Measurements from ENCODE around the gene TPM4.

- TF ChIP-seq POLR2A (IDR thresholded peaks at IDR 0.05; ENCODE audit: low read length) (no peak), GATA1 (IDR thresholded peaks at IDR 0.05; ENCODE audit: low read depth, low read length) (no peak)
These were observed 5.8 kb upstream of the TPM4 start for GRCh38 chr19:16070366-16070990.
